GM12875 (cell line): ENCODE measurements around the gene EHHADH.

Experiments
- H3K4me3 ChIP-seq: one replicate; pipeline ENCODE4 v1.5.1; 2011; ENCODE audit warnings: low read depth, low read length, control low read depth
- TF ChIP-seq, protein P1 (sequence below): IDR thresholded peaks from 2 replicates; pipeline ENCODE4 v1.5.1; 2011; ENCODE audit warnings: low read depth, mild to moderate bottlenecking, control low read depth, inconsistent platforms, low read length, moderate library complexity, borderline replicate concordance; ENCODE audit not compliant: insufficient read depth

The EHHADH gene

DNA sequence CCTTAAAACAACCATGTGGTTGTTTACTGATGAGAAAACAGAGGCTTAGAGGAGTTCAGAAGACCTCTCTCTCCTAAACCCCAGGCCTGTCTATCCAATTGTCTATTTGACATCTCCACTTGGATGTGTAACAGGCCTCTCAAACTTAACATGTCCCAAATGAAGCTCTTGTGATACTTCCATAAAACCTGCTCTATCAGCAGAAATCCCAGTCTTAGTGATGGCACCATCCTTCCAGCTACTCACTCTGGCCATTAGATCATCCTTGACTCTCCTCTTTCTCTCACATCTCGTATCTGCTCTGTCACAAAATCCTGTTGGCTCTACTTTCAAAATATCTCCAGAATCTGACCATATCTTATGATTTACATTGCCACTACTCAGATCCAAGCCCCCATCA is 28.8 kb downstream of the EHHADH start:
- H3K4me3 ChIP-seq: no peak overlapping the region
- TF ChIP-seq, protein P1, sequence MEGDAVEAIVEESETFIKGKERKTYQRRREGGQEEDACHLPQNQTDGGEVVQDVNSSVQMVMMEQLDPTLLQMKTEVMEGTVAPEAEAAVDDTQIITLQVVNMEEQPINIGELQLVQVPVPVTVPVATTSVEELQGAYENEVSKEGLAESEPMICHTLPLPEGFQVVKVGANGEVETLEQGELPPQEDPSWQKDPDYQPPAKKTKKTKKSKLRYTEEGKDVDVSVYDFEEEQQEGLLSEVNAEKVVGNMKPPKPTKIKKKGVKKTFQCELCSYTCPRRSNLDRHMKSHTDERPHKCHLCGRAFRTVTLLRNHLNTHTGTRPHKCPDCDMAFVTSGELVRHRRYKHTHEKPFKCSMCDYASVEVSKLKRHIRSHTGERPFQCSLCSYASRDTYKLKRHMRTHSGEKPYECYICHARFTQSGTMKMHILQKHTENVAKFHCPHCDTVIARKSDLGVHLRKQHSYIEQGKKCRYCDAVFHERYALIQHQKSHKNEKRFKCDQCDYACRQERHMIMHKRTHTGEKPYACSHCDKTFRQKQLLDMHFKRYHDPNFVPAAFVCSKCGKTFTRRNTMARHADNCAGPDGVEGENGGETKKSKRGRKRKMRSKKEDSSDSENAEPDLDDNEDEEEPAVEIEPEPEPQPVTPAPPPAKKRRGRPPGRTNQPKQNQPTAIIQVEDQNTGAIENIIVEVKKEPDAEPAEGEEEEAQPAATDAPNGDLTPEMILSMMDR: no peak

DNA sequence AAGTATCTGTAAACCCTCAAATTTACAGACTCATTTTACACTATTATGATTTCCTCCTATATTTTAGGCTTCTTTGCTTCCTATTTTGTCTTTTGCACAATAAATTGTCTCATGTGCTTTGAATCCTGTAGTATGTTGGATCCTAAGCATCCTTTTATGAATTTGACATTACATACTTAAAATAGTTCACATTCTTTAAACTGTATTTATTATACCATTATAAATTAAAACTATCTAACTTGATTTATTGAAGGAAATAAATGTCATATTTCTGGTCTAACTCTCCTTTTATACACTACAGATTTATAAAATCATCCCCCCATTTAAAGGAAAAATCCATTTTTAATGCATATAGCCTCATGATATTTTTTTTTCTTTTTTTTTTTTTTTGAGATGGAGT is 32.6 kb downstream of the EHHADH start:
- no peak overlapping the region for H3K4me3 ChIP-seq
- TF ChIP-seq, protein P1: no peak

DNA sequence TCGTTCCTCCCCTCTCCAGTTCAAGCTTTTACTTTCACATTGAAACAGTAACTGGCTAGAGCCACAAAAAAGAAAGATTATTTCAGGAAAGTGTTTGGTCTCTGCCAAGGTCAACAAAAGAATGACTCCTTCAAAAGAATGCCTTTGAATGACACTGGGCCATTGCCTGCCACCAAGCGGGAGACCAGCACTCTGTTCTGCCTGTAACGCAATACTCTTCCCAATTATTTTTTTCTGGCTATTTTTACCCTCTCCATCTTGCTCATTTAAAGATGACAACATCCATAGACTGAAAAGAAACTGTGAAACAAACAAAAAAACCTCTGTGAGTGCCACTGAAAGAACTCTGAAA is 37.3 kb downstream of the EHHADH start:
- H3K4me3 ChIP-seq: no peak overlapping the region
- TF ChIP-seq, protein P1: no peak

DNA sequence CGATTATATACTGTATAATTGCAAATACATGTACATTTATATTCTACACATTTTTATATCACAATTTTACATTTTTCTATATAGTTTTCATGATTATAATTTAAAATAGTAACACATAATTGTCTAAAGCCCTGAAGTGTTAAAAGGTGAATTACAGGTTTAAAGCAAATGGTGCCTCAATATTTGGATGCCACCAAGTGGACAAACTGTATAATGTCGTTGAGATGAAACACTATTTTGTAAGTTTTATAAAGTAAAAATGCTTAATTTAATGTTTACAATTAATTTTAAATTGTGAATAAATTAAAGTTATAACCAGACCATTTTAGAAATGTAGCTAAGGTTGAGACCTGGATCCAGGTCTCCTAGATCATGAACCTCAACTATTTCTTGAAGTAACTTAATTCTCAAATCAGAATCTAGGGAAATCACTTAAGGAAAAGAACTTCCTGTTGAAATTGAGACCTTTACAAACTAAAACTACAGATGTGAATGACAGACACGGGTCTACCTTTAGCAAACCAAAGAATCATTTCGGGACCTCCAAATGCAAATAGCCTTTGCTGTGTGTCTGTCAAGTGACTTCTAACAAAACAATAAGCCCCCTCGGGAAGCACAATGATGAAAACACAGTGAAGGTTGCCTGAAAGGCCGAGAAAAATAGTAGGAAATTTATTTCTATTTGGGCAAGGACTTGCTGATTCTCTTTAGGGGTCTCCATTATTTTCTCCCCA is 37.8 kb downstream of the EHHADH start:
- TF ChIP-seq, protein P1: peak; percentile 26; the same call in 1 of the 2 replicates
- H3K4me3 ChIP-seq: no peak overlapping the region

DNA sequence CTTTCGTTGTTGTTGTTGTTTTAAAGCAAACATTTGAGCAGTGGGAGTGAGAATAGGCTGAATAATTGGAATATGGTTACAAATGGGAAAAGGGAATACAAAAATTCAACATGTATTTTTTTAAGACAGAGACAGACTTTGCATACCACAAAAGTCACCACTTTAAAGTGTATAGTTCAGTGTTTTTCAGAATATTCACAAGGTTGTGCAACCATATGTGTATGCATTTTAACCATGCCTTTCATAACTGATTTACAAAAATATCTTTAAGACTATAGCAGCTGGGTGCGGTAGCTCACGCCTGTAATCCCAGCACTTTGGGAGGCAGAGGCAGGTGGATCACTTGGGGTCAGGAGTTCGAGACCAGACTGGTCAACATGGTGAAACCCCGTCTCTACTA is 41.3 kb downstream of the EHHADH start:
- no peak overlapping the region for H3K4me3 ChIP-seq
- TF ChIP-seq, protein P1: no peak

GRCh38 chr3:185212086-185212485 is 41.8 kb downstream of the EHHADH start:
- TF ChIP-seq, protein P1: no peak
- no peak overlapping the region for H3K4me3 ChIP-seq

GRCh38 chr3:185210621-185211142 is 43.2 kb downstream of the EHHADH start:
- TF ChIP-seq, protein P1: no peak
- no peak overlapping the region for H3K4me3 ChIP-seq
